HG02678 (cell line): Measurements from ENCODE around the gene MAP3K7CL.

Experiments used
- ATAC-seq: cut with Tn5 transposase; IDR thresholded peaks from one replicate; pipeline ENCODE4 v1.9.1; 2021; ENCODE audit warnings: mild to moderate bottlenecking, moderate library complexity; ENCODE audit not compliant: unreplicated experiment

The MAP3K7CL gene

DNA sequence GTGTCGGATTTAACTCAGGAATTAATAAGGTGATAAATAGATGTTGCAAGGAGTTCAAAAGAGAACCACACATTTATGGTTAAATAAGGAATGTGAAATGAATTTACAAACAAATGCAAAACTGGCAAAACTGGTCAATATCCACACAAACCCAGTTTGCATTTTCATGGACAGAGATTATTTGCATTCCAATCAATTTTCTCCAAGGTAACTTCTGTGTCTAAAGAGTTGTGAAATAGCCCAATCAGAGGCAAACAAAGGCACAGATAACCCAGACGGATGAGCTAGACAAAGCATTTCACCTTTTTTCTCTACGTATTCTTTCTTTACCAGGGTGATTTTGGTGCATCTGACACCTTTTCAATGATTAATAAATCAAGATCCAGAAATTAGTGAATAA lies 63.9 kb downstream of the MAP3K7CL start:
- no peak for ATAC-seq

DNA sequence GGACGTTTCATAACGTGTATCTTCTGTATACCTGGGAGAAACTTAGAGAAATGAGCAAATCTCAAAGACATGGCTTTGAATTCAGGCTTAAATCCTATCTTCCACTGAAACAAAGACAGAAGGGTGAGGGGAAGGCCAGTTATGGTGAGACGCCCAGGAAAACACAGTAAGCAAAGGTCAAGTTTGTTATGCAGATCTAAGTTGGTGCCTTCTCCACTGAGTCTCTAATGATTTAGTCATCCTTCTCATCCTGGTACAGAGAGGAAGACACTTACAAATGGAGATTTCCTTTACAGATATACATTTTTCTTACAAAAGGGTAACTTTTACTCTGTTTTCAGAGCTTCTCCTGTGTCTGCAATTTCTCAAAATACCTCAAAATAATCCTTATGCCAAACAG lies 64.4 kb downstream of the MAP3K7CL start:
- no peak for ATAC-seq

DNA sequence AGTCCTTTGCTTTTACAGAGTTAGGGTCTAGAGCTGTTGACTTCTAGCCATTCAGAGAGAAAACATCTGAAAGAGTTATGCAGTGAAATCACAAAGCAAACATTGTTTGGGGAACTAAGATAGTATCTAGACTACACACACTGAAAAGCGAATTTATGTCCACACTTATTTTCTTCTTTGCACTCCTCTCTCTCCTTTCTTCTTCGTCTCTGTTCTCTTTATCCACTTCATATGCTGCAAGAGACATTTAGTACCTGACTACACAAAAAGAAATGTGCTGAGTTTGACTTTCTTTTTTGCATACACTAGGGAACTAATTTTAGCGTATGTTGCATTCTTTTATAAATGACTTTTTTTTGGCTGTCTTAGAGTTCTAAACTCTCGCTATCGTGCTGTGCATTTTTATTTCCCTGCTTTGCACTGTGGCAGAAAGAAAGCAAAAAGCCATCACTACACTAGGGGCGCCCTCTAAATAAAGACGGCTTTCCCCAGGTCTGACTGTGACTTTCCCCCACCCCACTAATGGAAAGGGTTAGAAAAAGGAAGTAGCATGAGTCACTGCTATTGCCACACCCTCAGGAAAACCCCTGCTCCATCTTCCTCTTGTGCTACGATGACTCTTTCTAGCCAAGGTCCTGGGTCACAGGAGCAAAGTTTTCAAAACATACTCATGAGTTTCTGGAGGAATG lies 65.7 kb downstream of the MAP3K7CL start:
- peak; percentile 97 for ATAC-seq

- ATAC-seq = no peak
Measured at GRCh38 chr21:29196670-29197191, 66.3 kb downstream of the MAP3K7CL start.

DNA sequence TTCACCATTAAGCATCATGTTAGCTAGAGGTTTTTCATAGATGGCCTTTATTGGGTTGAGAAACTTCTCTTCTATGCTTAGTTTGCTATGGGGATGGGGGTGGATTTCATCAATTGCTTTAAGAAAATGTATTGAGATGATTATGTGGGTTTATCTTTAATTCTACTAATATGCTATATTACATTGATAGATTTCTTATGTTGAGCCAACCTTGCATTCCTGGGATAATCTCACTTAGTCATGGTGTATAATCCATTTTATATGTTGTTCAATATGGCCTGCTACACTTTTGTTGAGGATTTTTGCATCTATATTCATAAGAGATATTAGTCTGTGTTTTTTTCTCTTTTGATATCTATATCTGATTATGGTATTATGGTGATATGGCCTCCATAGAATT lies 70.7 kb downstream of the MAP3K7CL start:
- no peak for ATAC-seq

GRCh38 chr21:29205009-29205408 lies 74.6 kb downstream of the MAP3K7CL start:
- no peak for ATAC-seq

- ATAC-seq = no peak
Measured at GRCh38 chr21:29205988-29206387, 75.5 kb downstream of the MAP3K7CL start.

DNA sequence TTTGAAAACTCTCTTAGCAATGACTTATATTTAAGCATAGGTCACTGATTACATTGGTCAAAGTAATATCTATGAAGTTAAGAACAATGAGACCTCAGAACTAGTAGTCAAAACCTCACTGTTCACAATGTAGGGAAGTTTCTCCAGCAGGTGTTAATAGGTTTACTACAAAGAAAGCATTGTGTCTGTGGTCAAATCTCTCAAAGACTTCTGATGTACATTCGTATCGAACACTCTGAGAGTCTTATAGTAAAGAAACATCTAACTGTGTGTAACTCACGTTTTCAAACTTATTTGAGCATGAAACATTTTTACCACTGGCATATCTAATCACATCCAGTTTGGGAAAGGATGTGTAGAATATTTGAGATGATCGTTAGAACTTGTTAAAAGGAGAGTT lies 76.0 kb downstream of the MAP3K7CL start:
- no peak for ATAC-seq

- no peak for ATAC-seq
Measured at GRCh38 chr21:29207201-29207600, 76.8 kb downstream of the MAP3K7CL start.

DNA sequence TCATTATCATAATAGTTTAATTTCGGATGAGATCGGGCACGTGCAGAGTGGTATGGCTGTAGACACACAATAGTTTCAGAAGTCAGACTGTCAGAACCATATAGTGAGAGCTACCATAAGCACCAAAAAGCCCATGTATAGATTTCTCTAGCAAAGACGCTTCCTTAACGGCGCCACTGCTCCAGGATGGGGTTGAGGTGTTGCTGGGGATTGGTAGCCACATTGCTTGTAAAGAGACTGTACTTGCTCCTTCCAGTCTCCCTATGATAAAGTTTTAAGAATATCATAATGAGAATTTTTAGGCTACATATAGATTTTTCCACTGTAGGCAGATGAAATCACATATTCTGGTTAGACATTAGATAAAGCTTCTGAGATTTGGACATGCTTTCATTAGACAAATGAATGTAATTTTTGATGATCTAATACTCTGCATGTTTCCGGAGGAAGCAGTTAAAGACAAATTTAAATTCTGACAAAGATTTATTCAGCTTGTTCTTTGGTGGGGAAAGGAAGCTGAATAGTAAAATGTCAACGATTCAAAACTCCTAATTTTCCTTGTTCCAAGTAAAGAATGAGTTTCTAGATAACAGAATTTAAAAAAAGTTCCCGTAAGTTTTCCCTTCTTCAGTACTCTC lies 77.7 kb downstream of the MAP3K7CL start:
- ATAC-seq = no peak

GRCh38 chr21:29208682-29209059 lies 78.2 kb downstream of the MAP3K7CL start:
- ATAC-seq = no peak

DNA sequence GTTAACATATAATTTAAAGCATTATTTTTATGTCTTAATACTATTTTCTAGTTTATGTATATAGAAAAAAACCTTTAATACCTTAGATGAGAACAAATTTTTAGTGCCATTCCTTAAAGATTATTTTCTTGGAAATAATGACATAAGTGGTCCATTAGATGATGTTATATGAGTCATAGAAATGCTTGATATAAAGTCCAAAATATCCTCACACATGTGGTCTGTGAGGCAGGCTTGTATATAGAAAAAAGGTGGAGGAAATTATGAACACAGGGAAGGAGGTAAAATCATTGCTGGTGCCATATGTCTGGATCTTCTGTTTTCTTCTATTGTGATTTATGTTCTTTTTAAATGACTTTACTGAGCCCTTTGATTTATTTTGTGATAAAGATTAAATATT lies 79.3 kb downstream of the MAP3K7CL start:
- no peak for ATAC-seq

DNA sequence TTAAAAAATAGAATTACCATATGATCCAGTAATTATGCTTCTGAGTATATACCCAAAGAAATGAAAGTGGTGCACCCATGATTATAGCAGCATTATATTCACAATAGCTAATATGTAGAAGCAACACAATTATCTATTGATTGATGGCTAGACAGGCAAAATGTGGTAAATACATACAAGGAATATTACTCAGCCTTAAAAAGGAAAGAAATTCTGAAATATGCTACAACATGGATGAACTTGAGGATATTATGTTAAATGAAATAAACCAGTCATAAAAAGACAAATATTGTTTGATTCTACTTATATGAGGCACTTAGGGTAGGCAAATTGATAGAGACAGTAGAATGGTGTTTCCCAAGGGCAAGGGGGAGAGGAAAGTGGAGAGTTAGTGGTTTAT lies 80.8 kb downstream of the MAP3K7CL start:
- ATAC-seq = no peak

DNA sequence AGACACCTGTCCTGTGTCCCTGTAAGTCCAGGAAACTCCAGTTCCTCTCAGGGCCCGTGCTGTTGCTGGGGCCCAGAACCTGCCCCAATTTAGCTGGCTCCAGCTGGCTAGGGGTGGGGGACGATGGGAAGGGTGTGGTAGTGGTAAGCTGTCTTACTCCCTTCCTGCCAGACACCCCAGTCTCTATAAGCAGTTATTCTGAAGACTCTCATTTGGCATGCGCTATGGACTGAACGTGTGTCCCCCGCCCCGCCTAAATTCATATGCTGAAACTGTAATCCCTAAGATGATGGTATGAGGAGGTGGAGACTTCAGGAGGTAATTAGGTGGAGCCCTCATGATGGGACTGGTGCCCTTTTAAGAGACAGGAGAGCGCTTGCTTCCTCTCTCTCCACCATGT lies 82.0 kb downstream of the MAP3K7CL start:
- ATAC-seq = no peak

GRCh38 chr21:29213513-29214385 lies 83.3 kb downstream of the MAP3K7CL start:
- no peak for ATAC-seq

DNA sequence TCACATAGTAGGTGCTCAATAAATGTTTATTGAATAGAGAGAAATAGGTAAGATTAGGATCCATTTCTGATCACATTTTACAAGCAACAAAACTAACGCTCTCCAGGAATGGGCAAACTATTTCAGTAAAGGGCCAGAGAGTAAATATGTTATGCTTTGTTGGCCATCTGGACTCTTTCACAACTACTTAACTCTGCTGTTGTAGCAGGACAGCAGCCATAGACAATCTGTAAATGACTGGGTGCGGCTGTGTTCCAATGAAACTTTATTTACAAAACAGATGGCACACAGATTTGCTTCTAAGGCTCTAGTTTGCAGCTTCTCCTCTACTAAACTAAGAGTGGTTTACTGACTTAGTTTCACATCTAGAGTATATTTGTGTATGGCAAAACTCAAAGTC lies 85.3 kb downstream of the MAP3K7CL start:
- ATAC-seq = no peak

DNA sequence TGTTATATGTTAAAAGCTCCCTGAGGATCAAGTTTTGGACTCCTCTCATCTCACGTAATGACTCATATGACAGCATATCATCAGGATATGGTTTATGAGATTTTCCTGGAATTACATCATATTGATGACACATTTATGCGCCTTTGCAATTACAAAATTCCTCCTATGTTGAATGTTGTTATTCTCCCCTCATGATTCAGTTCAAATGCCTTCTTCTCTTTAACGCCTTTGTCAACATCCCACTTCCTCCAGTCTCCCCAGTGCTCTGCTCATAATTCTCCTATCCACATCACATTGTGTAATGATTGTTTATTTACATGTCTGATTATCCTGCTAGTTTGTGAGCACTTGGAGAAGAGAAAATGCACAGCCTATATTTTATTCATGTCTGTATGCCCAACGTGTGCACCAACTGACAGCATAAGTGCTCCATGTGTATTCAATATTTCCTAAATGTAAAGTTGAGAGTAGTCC lies 87.4 kb downstream of the MAP3K7CL start:
- no peak for ATAC-seq

DNA sequence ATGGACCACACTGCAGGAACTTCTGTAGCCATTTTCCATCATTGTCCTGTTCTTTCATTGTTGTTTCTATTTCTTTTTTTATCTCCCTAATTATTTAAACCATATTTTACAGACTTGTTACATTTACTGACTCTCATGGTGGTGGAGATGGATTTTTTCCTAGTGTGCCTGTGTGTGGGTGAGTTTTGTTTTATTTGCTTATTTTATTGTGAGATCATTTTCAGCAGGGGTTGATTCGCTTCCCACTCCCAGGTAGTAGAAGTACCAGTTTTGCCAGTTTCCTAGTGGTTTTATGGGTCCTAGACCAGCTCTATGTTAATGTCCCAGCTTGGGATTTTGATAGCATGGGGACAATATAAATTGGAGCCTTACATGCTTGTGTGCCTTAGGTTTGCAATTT lies 88.3 kb downstream of the MAP3K7CL start:
- no peak for ATAC-seq

- no peak for ATAC-seq
Measured at GRCh38 chr21:29219165-29219770, 88.8 kb downstream of the MAP3K7CL start.

DNA sequence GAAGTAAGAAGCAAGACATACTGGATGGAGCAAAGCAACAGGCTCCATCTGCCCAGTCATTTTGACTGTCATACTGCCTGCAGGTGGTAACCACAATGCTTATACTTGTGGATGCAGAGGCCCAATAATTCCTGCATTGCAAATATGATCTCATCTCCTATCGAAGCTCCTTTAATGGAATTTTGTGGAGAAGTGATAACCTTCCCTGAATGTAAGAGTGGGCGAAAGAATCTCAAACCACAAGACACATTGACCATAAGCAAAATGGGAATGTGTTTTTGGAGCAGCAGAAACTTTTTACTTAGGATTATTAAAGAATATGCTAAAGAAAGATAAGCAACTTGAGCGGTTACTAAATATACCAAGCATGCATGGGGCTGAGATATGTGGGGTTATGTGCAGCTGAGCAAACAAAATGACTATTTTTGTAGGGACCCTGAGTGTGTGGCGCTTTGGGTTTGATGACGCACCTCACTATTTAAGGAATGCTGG lies 90.9 kb downstream of the MAP3K7CL start:
- ATAC-seq = no peak

DNA sequence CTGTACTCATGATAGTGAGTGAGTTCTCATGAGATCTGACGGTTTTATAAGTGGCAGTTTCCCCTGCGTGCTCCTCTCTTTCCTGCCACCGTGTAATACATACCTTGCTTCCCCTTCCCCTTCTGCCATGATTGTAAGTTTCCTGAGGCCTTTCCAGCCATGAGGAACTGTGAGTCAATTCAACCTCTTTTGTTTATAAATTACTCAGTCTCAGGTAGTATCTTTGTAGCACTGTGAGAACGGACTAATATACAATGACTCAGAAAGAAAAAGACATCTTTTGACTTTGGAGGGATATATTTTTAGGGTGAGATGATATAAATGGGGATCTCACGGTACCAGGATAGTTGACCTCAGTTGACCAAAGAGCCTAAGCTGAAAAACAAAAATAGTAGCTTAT lies 93.6 kb downstream of the MAP3K7CL start:
- ATAC-seq = no peak
